ENCODE results near the gene ID1. TPM values are rescaled to one million over a fixed set of nuclear protein-coding genes. Genes with fewer than 3 reads are reported as not detected.

Gene ID1
- total and polyA plus RNA-seq, 2 of the 13 experiments (the other 11 are each of a cell fraction or from before 2014, with no cell fraction given): 320 to 419 TPM

DNA sequence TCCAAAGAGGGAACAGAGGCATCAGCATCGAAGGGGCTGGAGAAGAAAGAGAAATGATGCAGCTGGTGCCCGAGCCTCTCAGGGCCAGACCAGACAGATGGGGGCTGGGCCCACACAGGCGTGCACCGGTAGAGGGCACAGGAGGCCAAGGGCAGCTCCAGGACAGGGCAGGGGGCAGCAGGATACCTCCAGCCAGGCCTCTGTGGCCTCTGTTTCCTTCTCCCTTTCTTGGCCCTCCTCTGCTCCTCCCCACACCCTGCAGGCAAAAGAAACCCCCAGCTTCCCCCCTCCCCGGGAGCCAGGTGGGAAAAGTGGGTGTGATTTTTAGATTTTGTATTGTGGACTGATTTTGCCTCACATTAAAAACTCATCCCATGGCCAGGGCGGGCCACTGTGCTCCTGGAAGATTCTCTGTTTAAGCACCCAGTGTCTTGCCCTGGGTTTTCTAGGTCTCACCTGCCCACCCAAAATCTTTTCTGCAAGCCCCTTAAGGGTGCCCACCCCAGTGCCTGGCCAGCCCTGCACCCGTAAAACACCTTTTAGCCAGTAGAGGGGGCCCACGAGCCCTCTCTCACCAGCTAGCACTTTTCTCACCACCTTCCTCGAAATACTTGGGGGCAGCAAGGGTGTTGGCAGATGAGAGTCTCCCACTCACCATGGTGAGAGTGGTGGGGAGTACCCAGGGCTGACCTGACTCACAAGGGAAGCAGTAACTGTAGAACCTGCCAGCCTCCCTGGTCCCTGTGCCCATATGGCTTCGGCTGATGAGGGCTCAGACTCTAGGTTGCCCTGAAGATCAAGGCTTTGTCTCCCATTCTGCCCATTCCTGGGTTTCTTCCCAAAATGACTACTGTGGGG is 35.7 kb upstream of the ID1 start (continued):
- TF ChIP-seq, protein P1, sequence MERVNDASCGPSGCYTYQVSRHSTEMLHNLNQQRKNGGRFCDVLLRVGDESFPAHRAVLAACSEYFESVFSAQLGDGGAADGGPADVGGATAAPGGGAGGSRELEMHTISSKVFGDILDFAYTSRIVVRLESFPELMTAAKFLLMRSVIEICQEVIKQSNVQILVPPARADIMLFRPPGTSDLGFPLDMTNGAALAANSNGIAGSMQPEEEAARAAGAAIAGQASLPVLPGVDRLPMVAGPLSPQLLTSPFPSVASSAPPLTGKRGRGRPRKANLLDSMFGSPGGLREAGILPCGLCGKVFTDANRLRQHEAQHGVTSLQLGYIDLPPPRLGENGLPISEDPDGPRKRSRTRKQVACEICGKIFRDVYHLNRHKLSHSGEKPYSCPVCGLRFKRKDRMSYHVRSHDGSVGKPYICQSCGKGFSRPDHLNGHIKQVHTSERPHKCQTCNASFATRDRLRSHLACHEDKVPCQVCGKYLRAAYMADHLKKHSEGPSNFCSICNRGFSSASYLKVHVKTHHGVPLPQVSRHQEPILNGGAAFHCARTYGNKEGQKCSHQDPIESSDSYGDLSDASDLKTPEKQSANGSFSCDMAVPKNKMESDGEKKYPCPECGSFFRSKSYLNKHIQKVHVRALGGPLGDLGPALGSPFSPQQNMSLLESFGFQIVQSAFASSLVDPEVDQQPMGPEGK (CRISPR knock-in tag; IDR thresholded peaks at IDR 0.05): peak; percentile 82
- TF ChIP-seq ZNF430 (CRISPR knock-in tag; IDR thresholded peaks at IDR 0.05) (0 out of 2 replicates have a peak, but pooled peaks have one; percentile 62), GPN1 (CRISPR knock-in tag; IDR thresholded peaks at IDR 0.05; ENCODE audit: borderline replicate concordance) (no peak), ZNF747 (CRISPR knock-in tag; IDR thresholded peaks at IDR 0.05; ENCODE audit: borderline replicate concordance) (no peak; the same call in 1 of the 2 replicates), SMC3 (IDR thresholded peaks at IDR 0.05; ENCODE audit: low read length) (peak; percentile 87), REXO4 (CRISPR knock-in tag; IDR thresholded peaks at IDR 0.05; ENCODE audit: borderline replicate concordance) (no peak), ZNF230 (CRISPR knock-in tag; IDR thresholded peaks at IDR 0.05) (0 out of 2 replicates have a peak, but pooled peaks have one; percentile 44), PHF5A (CRISPR knock-in tag; IDR thresholded peaks at IDR 0.05; ENCODE audit: low read depth, unreplicated experiment) (peak; percentile 81), TP53 (CRISPR knock-in tag; conservative IDR thresholded peaks at IDR 0.05) (peak; percentile 58), DPF2 (CRISPR knock-in tag; IDR thresholded peaks at IDR 0.05; ENCODE audit: borderline replicate concordance, low read depth) (peak; percentile 7; the same call in 1 of the 2 replicates), NRL (CRISPR knock-in tag; IDR thresholded peaks at IDR 0.05; ENCODE audit: borderline replicate concordance) (peak; percentile 90; the same call in 1 of the 2 replicates), ZNF12 (CRISPR knock-in tag; IDR thresholded peaks at IDR 0.05) (no peak), ZNF335 (CRISPR knock-in tag; IDR thresholded peaks at IDR 0.05) (peak; percentile 97), ZBTB7B (CRISPR knock-in tag; IDR thresholded peaks at IDR 0.05) (peak; percentile 65; the same call in 1 of the 2 replicates), DMAP1 (CRISPR knock-in tag; IDR thresholded peaks at IDR 0.05) (no peak)
- TF ChIP-seq, protein P2, sequence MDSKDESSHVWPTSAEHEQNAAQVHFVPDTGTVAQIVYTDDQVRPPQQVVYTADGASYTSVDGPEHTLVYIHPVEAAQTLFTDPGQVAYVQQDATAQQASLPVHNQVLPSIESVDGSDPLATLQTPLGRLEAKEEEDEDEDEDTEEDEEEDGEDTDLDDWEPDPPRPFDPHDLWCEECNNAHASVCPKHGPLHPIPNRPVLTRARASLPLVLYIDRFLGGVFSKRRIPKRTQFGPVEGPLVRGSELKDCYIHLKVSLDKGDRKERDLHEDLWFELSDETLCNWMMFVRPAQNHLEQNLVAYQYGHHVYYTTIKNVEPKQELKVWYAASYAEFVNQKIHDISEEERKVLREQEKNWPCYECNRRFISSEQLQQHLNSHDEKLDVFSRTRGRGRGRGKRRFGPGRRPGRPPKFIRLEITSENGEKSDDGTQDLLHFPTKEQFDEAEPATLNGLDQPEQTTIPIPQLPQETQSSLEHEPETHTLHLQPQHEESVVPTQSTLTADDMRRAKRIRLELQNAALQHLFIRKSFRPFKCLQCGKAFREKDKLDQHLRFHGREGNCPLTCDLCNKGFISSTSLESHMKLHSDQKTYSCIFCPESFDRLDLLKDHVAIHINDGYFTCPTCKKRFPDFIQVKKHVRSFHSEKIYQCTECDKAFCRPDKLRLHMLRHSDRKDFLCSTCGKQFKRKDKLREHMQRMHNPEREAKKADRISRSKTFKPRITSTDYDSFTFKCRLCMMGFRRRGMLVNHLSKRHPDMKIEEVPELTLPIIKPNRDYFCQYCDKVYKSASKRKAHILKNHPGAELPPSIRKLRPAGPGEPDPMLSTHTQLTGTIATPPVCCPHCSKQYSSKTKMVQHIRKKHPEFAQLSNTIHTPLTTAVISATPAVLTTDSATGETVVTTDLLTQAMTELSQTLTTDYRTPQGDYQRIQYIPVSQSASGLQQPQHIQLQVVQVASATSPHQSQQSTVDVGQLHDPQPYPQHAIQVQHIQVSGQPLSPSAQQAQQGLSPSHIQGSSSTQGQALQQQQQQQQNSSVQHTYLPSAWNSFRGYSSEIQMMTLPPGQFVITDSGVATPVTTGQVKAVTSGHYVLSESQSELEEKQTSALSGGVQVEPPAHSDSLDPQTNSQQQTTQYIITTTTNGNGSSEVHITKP (CRISPR knock-in tag; IDR thresholded peaks at IDR 0.05; ENCODE audit: low read depth): no peak
- TF ChIP-seq, protein P3, sequence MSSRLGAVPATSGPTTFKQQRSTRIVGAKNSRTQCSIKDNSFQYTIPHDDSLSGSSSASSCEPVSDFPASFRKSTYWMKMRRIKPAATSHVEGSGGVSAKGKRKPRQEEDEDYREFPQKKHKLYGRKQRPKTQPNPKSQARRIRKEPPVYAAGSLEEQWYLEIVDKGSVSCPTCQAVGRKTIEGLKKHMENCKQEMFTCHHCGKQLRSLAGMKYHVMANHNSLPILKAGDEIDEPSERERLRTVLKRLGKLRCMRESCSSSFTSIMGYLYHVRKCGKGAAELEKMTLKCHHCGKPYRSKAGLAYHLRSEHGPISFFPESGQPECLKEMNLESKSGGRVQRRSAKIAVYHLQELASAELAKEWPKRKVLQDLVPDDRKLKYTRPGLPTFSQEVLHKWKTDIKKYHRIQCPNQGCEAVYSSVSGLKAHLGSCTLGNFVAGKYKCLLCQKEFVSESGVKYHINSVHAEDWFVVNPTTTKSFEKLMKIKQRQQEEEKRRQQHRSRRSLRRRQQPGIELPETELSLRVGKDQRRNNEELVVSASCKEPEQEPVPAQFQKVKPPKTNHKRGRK (CRISPR knock-in tag; IDR thresholded peaks at IDR 0.05): no peak
- TF ChIP-seq, protein P4, sequence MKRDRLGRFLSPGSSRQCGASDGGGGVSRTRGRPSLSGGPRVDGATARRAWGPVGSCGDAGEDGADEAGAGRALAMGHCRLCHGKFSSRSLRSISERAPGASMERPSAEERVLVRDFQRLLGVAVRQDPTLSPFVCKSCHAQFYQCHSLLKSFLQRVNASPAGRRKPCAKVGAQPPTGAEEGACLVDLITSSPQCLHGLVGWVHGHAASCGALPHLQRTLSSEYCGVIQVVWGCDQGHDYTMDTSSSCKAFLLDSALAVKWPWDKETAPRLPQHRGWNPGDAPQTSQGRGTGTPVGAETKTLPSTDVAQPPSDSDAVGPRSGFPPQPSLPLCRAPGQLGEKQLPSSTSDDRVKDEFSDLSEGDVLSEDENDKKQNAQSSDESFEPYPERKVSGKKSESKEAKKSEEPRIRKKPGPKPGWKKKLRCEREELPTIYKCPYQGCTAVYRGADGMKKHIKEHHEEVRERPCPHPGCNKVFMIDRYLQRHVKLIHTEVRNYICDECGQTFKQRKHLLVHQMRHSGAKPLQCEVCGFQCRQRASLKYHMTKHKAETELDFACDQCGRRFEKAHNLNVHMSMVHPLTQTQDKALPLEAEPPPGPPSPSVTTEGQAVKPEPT (CRISPR knock-in tag; IDR thresholded peaks at IDR 0.05; ENCODE audit: low read depth): 0 out of 2 replicates have a peak, but pooled peaks have one; percentile 28

All from HepG2 (cell line).